Measurements from ENCODE around the gene ARFGAP1. TPM values are rescaled to one million over a fixed set of nuclear protein-coding genes. Genes with fewer than 3 reads are reported as not detected.

The ARFGAP1 gene
- 164 and 192 TPM in 2 replicates for total RNA-seq (2013; cell fraction: nucleolus; rRNA removed)
- total RNA-seq (2014; rRNA removed) (32.1 and 40.5 TPM in 2 replicates), total RNA-seq (2014; rRNA removed; fragmentation: Illumina TruSeq; extraction: Trizol) (15.6 and 16.9 TPM in 2 replicates), total RNA-seq (2021) (67.4 and 79.9 TPM in 2 replicates), polyA plus RNA-seq (2011; rRNA removed) (19.2 and 26.1 TPM in 2 replicates), polyA plus RNA-seq (2014; fragmentation: Illumina TruSeq; extraction: Trizol) (6.8 and 15.9 TPM in 2 replicates), polyA plus RNA-seq (2014; fragmentation: Nextera tagmentation; extraction: Ambion mirVana) (1 to 10 TPM in 1 of 2 experiments, under 1 TPM in 1; 0.45 to 1.5 TPM), polyA plus RNA-seq (2014; rRNA removed) (56.4 and 58.9 TPM in 2 replicates), polyA plus RNA-seq (2016; fragmentation: Nextera tagmentation; extraction: Ambion mirVana) (10 to 100 TPM; 35.6 to 36.6 TPM), polyA minus RNA-seq (2011; rRNA and poly(A)+ RNA removed) (26.0 and 32.3 TPM in 2 replicates), Bru-seq, nascent RNA (percentile 79 among the genes with signal in this experiment), BruChase-seq, experiment 1, labeled RNA remaining after a 6-hour chase (percentile 90 among the genes with signal in this experiment), BruChase-seq, experiment 2, labeled RNA remaining after a 2-hour chase (percentile 89 among the genes with signal in this experiment)
- 31.0 TPM for polyA plus RNA-seq (2011; ENCODE audit: low read depth)
- polyA plus RNA-seq (2011; cell fraction: cytosol; rRNA removed): 37.0 and 50.6 TPM in 2 replicates
- 540 and 583 TPM in 2 replicates for polyA plus RNA-seq (2011; cell fraction: nucleus; rRNA removed)
- 72.1 and 81.0 TPM in 2 replicates for polyA plus RNA-seq (2012)
- polyA minus RNA-seq (2011; cell fraction: cytosol; rRNA and poly(A)+ RNA removed): 13.7 and 14.7 TPM in 2 replicates
- 64.4 and 75.1 TPM in 2 replicates for polyA minus RNA-seq (2011; cell fraction: nucleus; rRNA and poly(A)+ RNA removed)
- long read RNA-seq, experiment 1, transcript ARFGAP1-203 (13 exons, 3,281 nt): major isoform, 16 of 21 reads
- long read RNA-seq, experiment 1, partial matches to known transcripts: 1 of 21 reads
- long read RNA-seq, experiment 1, other reads (novel, unspliced or antisense): 4 of 21 reads
- long read RNA-seq, experiment 2, partial matches to known transcripts: 0 of 3 reads
- long read RNA-seq, experiment 2, other reads (novel, unspliced or antisense): 3 of 3 reads

DNA sequence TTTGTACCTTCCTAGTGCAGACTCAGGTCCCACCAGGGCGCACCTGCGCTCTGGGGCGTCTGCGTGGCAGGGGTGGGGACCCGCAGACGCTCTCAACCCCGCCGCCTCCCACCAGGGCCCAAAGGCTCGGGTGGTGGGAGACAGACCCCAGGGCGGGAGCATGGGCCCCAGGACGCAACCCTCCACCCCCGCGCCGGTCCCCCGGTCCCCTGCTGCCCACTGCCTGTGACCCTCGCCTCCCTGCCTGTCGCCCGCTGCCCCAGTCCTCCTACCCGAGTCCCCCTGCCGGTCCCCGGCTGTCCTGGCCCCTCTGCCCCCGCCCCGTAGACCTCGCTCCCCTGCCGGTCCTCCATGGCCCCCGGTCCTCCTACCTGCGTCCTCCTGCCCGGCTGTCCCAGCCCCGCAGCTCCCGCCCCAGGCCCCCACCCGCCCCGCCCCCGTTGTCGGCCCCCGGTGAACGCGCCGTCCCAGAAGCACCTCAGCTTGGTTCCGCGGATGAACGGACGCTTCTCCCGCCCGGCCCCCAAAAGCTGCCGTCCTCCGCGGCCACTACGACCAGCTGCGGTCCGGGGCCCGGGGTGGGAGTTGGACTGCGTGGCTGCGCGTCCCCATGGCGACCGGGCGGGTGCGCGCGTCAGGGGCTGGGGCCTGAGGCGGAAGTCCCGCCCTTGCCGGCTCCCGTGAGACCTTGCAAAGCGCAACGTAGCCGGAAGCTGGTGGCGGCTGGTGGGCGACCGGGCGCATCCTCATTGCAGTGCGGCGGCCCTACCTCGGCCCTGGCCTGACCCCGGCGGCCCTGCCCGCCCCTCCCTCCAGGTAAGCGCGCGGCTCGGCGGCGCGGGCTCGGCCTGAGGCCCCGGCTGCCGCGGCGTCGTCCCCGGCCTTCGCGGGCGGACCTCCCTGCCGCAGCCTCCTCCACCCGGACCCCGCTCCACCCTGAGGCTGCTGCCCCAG is at the start of gene ARFGAP1:
Gene ARFGAP1, plus strand, starts transcription at position 709 of the 954 bp plus-strand sequence. CDS start 2,768 bp downstream, outside the sequence.
- Histone ChIP-seq H3K27ac (ENCODE audit: control insufficient read depth, insufficient read depth) (peak within 1 kb of the TSS; percentile 76), H3K79me2 (ENCODE audit: control insufficient read depth, insufficient read depth, low read length) (peaks cover 26% of the 10 kb centered on the region), H3K36me3 (ENCODE audit: control insufficient read depth in 2 of 2, insufficient read depth in 2 of 2, low read length in 1 of 2) (peaks cover 3 to 6% of the 10 kb centered on the region in 2 experiments; a peak in 3 of 4 replicates), H2AFZ (ENCODE audit: control insufficient read depth, low read depth, low read length) (peak within 1 kb of the TSS; percentile 64), H3K27me3 (replicated peaks in 1 of 2; ENCODE audit: control insufficient read depth in 2 of 2, insufficient read depth in 2 of 2, low read length in 1 of 2) (no peaks in the 10 kb centered on the region), H3K9me3 (replicated peaks; ENCODE audit: control insufficient read depth, insufficient read depth, low read length) (no peaks in the 10 kb centered on the region), H3K4me1 (ENCODE audit: control insufficient read depth, insufficient read depth, low read length) (peaks cover 3% of the 10 kb centered on the region), H3K4me3 (peak within 1 kb of the TSS; percentile 91), H3K9ac (ENCODE audit: control insufficient read depth, insufficient read depth, low read length) (peak within 1 kb of the TSS; percentile 95), H3K4me2 (ENCODE audit: control insufficient read depth, insufficient read depth) (peak within 1 kb of the TSS; percentile 95), H4K20me1 (ENCODE audit: control insufficient read depth, insufficient read depth) (no peaks in the 10 kb centered on the region)
- DNase-seq (ENCODE audit: low read depth, low spot score): peak; percentile 28
- ChIA-PET SMC1A (ENCODE audit: uncharacterized antibody, unreplicated experiment) (interaction anchor here (0.8 kb wide), 1 partner anchor 265 kb away, joined by 3 read pairs; the partner anchor contains the start of gene PTK6), CTCF (interaction anchor here (0.6 kb wide), 1 partner anchor 49 kb away, joined by 4 read pairs; no protein-coding TSS in a partner anchor), RAD21 (ENCODE audit: unreplicated experiment) (no interaction called here), POLR2A (interaction anchor here (0.6 kb wide), 1 partner anchor 886 kb away, joined by 5 read pairs; the partner anchor contains the start of gene RPS21)
- intact Hi-C loops (cut with micrococcal nuclease; ENCODE audit: unreplicated experiment): loop anchor here (5.0 kb wide), 1 partner anchor 50 kb away; no protein-coding TSS in a partner anchor
- peak; percentile 70 for FAIRE-seq
- no TSS peak for BruUV-seq (replicated peaks)
- peak; percentile 97 for ATAC-seq
- in situ Hi-C loops (cut with MboI): no loop called here
- under 1% methylated on average over 50 of the region's 97 CpGs for WGBS (ENCODE audit: insufficient coverage, insufficient replicate concordance, low lambda C conversion rate, missing lambda C conversion rate)
- TF ChIP-seq, protein P1, sequence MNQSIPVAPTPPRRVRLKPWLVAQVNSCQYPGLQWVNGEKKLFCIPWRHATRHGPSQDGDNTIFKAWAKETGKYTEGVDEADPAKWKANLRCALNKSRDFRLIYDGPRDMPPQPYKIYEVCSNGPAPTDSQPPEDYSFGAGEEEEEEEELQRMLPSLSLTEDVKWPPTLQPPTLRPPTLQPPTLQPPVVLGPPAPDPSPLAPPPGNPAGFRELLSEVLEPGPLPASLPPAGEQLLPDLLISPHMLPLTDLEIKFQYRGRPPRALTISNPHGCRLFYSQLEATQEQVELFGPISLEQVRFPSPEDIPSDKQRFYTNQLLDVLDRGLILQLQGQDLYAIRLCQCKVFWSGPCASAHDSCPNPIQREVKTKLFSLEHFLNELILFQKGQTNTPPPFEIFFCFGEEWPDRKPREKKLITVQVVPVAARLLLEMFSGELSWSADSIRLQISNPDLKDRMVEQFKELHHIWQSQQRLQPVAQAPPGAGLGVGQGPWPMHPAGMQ (IDR thresholded peaks at IDR 0.05; ENCODE audit: borderline replicate concordance): no peak
- TF ChIP-seq JUND (IDR thresholded peaks at IDR 0.05; ENCODE audit: low read depth, low read length) (no peak), HDGF (IDR thresholded peaks at IDR 0.05) (no peak), LARP7 (IDR thresholded peaks at IDR 0.05) (peak; percentile 86), ETV6 (conservative IDR thresholded peaks at IDR 0.05 in 1 of 2, IDR thresholded peaks at IDR 0.05 in 1 of 2; ENCODE audit: borderline replicate concordance in 1 of 2, low read depth in 1 of 2) (no peak), CREM (IDR thresholded peaks at IDR 0.05; ENCODE audit: low read depth) (peak; percentile 82), KLF5 (IDR thresholded peaks at IDR 0.05; ENCODE audit: partially characterized antibody) (peak; percentile 75), BACH1 (IDR thresholded peaks at IDR 0.05; ENCODE audit: borderline replicate concordance) (peak; percentile 79; the same call in 1 of the 2 replicates)
- TF ChIP-seq, protein P2, sequence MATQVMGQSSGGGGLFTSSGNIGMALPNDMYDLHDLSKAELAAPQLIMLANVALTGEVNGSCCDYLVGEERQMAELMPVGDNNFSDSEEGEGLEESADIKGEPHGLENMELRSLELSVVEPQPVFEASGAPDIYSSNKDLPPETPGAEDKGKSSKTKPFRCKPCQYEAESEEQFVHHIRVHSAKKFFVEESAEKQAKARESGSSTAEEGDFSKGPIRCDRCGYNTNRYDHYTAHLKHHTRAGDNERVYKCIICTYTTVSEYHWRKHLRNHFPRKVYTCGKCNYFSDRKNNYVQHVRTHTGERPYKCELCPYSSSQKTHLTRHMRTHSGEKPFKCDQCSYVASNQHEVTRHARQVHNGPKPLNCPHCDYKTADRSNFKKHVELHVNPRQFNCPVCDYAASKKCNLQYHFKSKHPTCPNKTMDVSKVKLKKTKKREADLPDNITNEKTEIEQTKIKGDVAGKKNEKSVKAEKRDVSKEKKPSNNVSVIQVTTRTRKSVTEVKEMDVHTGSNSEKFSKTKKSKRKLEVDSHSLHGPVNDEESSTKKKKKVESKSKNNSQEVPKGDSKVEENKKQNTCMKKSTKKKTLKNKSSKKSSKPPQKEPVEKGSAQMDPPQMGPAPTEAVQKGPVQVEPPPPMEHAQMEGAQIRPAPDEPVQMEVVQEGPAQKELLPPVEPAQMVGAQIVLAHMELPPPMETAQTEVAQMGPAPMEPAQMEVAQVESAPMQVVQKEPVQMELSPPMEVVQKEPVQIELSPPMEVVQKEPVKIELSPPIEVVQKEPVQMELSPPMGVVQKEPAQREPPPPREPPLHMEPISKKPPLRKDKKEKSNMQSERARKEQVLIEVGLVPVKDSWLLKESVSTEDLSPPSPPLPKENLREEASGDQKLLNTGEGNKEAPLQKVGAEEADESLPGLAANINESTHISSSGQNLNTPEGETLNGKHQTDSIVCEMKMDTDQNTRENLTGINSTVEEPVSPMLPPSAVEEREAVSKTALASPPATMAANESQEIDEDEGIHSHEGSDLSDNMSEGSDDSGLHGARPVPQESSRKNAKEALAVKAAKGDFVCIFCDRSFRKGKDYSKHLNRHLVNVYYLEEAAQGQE (IDR thresholded peaks at IDR 0.05; ENCODE audit: low read depth, low read length): no peak
- TF ChIP-seq, protein P3, sequence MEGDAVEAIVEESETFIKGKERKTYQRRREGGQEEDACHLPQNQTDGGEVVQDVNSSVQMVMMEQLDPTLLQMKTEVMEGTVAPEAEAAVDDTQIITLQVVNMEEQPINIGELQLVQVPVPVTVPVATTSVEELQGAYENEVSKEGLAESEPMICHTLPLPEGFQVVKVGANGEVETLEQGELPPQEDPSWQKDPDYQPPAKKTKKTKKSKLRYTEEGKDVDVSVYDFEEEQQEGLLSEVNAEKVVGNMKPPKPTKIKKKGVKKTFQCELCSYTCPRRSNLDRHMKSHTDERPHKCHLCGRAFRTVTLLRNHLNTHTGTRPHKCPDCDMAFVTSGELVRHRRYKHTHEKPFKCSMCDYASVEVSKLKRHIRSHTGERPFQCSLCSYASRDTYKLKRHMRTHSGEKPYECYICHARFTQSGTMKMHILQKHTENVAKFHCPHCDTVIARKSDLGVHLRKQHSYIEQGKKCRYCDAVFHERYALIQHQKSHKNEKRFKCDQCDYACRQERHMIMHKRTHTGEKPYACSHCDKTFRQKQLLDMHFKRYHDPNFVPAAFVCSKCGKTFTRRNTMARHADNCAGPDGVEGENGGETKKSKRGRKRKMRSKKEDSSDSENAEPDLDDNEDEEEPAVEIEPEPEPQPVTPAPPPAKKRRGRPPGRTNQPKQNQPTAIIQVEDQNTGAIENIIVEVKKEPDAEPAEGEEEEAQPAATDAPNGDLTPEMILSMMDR (IDR thresholded peaks at IDR 0.05 in 2 of 3, conservative IDR thresholded peaks at IDR 0.05 in 1 of 3; ENCODE audit: control insufficient read depth in 2 of 3, extremely low read depth in 1 of 3, insufficient read depth in 1 of 3, low read depth in 3 of 3, low read length in 3 of 3): no peak

All from GM12878 (cell line).